Trophoblast cell (in vitro differentiated cells and primary cell): ENCODE results near the gene CRADD.

Experiments
- DNase-seq, 2 donors: peaks; one replicate each; pipeline ENCODE4 v3.0.0-alpha.2; 2016
- H2AFZ ChIP-seq: 2 replicates; pipeline ENCODE4 v1.6.1; 2013; ENCODE audit warnings: low read length, moderate library complexity, mild to moderate bottlenecking; ENCODE audit not compliant: insufficient read depth, poor library complexity
- H2AK5ac ChIP-seq: 2 replicates; pipeline ENCODE4 v1.6.1; 2013; ENCODE audit warnings: mild to moderate bottlenecking, low read length
- H2BK120ac ChIP-seq: 2 replicates; pipeline ENCODE4 v1.6.1; 2013; ENCODE audit warnings: low read length, mild to moderate bottlenecking, moderate library complexity; ENCODE audit not compliant: insufficient read depth, poor library complexity
- H2BK12ac ChIP-seq: 2 replicates; pipeline ENCODE4 v1.6.1; 2013; ENCODE audit warnings: mild to moderate bottlenecking, low read length, moderate library complexity
- H2BK5ac ChIP-seq: 2 replicates; pipeline ENCODE4 v1.6.1; 2013; ENCODE audit warnings: low read length, low read depth, moderate library complexity, mild to moderate bottlenecking; ENCODE audit not compliant: poor library complexity
- H3K14ac ChIP-seq: 2 replicates; pipeline ENCODE4 v1.6.1; 2013; ENCODE audit warnings: mild to moderate bottlenecking, low read length
- H3K18ac ChIP-seq: 2 replicates; pipeline ENCODE4 v1.6.1; 2013; ENCODE audit warnings: mild to moderate bottlenecking, low read length
- H3K23ac ChIP-seq: 2 replicates; pipeline ENCODE4 v1.6.1; 2013; ENCODE audit warnings: low read length
- H3K27ac ChIP-seq: 2 replicates; pipeline ENCODE4 v1.5.1; 2013; ENCODE audit warnings: low read depth, mild to moderate bottlenecking, inconsistent platforms, low read length, moderate library complexity
- H3K27me3 ChIP-seq: 2 replicates; pipeline ENCODE4 v1.6.1; 2013; ENCODE audit warnings: inconsistent platforms, mild to moderate bottlenecking, low read length, moderate library complexity; ENCODE audit not compliant: insufficient read depth
- H3K36me3 ChIP-seq, 2 experiments: 1 replicate in 1 of 2; 2 replicates in 1 of 2; pipeline ENCODE4 v1.6.1; 2013; ENCODE audit warnings: low read length in 2 of 2, mild to moderate bottlenecking in 2 of 2, moderate library complexity in 1 of 2; ENCODE audit not compliant: insufficient read depth in 2 of 2, control insufficient read depth in 1 of 2
- H3K4ac ChIP-seq: 2 replicates; pipeline ENCODE4 v1.6.1; 2013; ENCODE audit warnings: low read depth, mild to moderate bottlenecking, low read length, moderate library complexity
- H3K4me1 ChIP-seq, 2 experiments: 1 replicate in 1 of 2; 2 replicates in 1 of 2; pipeline ENCODE4 v1.6.1; 2013; ENCODE audit warnings: low read length in 2 of 2, mild to moderate bottlenecking in 2 of 2, moderate library complexity in 1 of 2; ENCODE audit not compliant: insufficient read depth in 2 of 2, control insufficient read depth in 1 of 2
- H3K4me2 ChIP-seq: 2 replicates; pipeline ENCODE4 v1.6.1; 2013; ENCODE audit warnings: inconsistent platforms, mild to moderate bottlenecking, low read length, moderate library complexity
- H3K4me3 ChIP-seq: 2 replicates; pipeline ENCODE4 v1.5.1; 2013; ENCODE audit warnings: mild to moderate bottlenecking, low read depth, low read length, inconsistent platforms
- H3K79me1 ChIP-seq: one replicate; pipeline ENCODE4 v1.6.1; 2013; ENCODE audit warnings: low read length
- H3K79me2 ChIP-seq: 2 replicates; pipeline ENCODE4 v1.6.1; 2013; ENCODE audit warnings: low read length, mild to moderate bottlenecking; ENCODE audit not compliant: control insufficient read depth, insufficient read depth, poor library complexity
- H3K9ac ChIP-seq: 2 replicates; pipeline ENCODE4 v1.6.1; 2013; ENCODE audit warnings: mild to moderate bottlenecking, low read length
- H3K9me3 ChIP-seq: 2 replicates; pipeline ENCODE4 v1.6.1; 2013; ENCODE audit warnings: low read depth, mild to moderate bottlenecking, control low read depth, inconsistent platforms, low read length; ENCODE audit not compliant: insufficient read depth
- H4K12ac ChIP-seq: 2 replicates; pipeline ENCODE4 v1.6.1; 2013; ENCODE audit warnings: low read depth, mild to moderate bottlenecking, low read length, moderate library complexity
- H4K8ac ChIP-seq: 2 replicates; pipeline ENCODE4 v1.6.1; 2013; ENCODE audit warnings: low read depth, mild to moderate bottlenecking, low read length, moderate library complexity
- H4K91ac ChIP-seq: one replicate; pipeline ENCODE4 v1.6.1; 2013; ENCODE audit warnings: low read depth, mild to moderate bottlenecking, low read length, moderate library complexity
- WGBS: extraction: QIAGEN DNeasy Blood & Tissue Kit; methylation state at CpG from one replicate; pipeline ENCODE4 v1.1.7; 2013; ENCODE audit warnings: missing lambda C conversion rate; ENCODE audit not compliant: insufficient read length, insufficient coverage; ENCODE audit errors: extremely low coverage; 5-methylcytosine and 5-hydroxymethylcytosine counted together

Gene CRADD

DNA sequence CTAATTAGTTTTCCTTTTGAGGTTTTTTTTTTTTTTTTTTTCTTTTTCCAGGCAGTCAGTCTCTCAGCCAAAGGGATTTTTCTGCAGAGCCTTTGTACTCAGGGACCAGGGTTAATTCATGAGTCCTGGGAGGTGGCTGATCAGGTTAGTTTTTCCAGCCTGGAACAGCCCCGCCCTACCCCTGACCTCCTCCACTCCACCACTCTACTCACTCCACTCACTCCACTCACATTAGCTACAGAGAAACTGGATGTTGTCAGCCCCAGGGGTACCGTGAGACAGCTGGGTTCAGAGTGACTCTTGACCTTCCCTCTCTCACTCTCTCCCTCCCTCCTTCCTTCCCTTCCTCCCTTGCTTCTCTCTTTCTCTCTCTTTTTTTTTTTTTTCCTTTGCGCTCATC is 161.0 kb downstream of the CRADD start:
- Histone ChIP-seq H3K4ac (no peak overlapping the region), H3K23ac (no peak overlapping the region), H2AFZ (no peak overlapping the region), H3K9ac (no peak overlapping the region), H4K91ac (no peak overlapping the region), H2BK12ac (no peak overlapping the region), H3K27ac (no peak overlapping the region), H4K8ac (no peak overlapping the region), H2BK120ac (no peak overlapping the region), H3K79me2 (no peaks in the 10 kb centered on the region), H3K9me3 (no peaks in the 10 kb centered on the region), H2BK5ac (no peak overlapping the region), H3K36me3 (no peaks in the 10 kb centered on the region), H3K18ac (no peak overlapping the region), H3K79me1 (no peaks in the 10 kb centered on the region), H3K4me1 (peaks cover 4% of the 10 kb centered on the region in 2 experiments), H2AK5ac (no peak overlapping the region), H3K4me2 (no peak overlapping the region), H3K14ac (no peak overlapping the region), H4K12ac (no peak overlapping the region), H3K4me3 (no peak overlapping the region), H3K27me3 (no peaks in the 10 kb centered on the region)
- WGBS = no CpG with 5 or more reads among the region's 3 CpGs
- DNase-seq = no peak

DNA sequence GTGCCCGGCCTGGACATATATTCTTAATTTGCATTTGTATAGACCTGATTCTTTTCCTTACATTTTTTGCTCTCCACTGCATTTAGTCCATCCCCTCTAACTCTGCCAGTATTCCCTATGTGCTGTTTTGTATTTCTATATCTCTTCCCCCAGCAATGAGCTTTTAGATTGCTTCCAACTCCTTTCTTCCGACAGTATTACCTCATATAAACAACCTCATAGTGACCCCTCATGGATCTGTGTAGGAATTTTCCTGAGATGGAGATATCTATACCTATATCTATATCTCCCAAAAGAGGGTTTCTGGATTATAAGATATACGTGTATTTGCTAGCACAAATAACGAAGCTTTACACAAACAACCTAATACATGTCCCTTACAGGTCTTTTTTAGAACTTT is 161.9 kb downstream of the CRADD start:
- H4K12ac ChIP-seq = no peak overlapping the region
- H4K8ac ChIP-seq = no peak overlapping the region
- H2AFZ ChIP-seq = no peak overlapping the region
- H3K4me3 ChIP-seq = no peak overlapping the region
- H3K14ac ChIP-seq = no peak overlapping the region
- H3K79me1 ChIP-seq = no peaks in the 10 kb centered on the region
- WGBS = no CpG with 5 or more reads among the region's 4 CpGs
- no peaks in the 10 kb centered on the region for H3K36me3 ChIP-seq
- DNase-seq = no peak
- no peak overlapping the region for H4K91ac ChIP-seq
- no peaks in the 10 kb centered on the region for H3K27me3 ChIP-seq
- no peak overlapping the region for H2BK120ac ChIP-seq
- peaks cover 4% of the 10 kb centered on the region in 2 experiments for H3K4me1 ChIP-seq
- no peak overlapping the region for H2BK12ac ChIP-seq
- no peak overlapping the region for H2BK5ac ChIP-seq
- H3K9me3 ChIP-seq = no peaks in the 10 kb centered on the region
- H3K27ac ChIP-seq = no peak overlapping the region
- H3K4me2 ChIP-seq = no peak overlapping the region
- no peak overlapping the region for H3K18ac ChIP-seq
- H3K23ac ChIP-seq = no peak overlapping the region
- H3K4ac ChIP-seq = no peak overlapping the region
- H2AK5ac ChIP-seq = no peak overlapping the region
- H3K9ac ChIP-seq = no peak overlapping the region
- H3K79me2 ChIP-seq = no peaks in the 10 kb centered on the region

DNA sequence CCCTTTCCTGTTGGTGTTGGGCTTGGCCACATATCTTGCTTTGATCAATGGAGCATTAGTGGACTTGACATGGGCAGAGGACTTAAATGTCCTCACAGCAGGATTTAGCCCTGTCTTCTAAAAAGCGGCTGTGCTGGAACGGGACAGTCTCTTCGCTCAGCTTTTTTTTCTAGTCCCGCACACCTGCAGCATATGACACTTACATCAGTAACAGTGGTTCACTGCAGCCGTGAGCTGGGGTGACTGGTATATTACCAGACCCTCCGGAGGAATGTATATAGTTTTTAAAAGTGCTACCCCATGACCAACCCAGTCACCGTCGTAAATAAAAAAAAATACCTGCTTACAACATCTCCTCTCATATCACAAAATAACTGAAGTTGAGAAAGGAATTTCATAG is 164.5 kb downstream of the CRADD start:
- no peak overlapping the region for H4K8ac ChIP-seq
- no peak overlapping the region for H4K12ac ChIP-seq
- no peak overlapping the region for H3K4me3 ChIP-seq
- no peak overlapping the region for H3K18ac ChIP-seq
- H4K91ac ChIP-seq = no peak overlapping the region
- no peak overlapping the region for H3K23ac ChIP-seq
- no peak for DNase-seq
- no peaks in the 10 kb centered on the region for H3K27me3 ChIP-seq
- H3K79me2 ChIP-seq = no peaks in the 10 kb centered on the region
- H2BK12ac ChIP-seq = no peak overlapping the region
- H3K9ac ChIP-seq = no peak overlapping the region
- H2BK5ac ChIP-seq = no peak overlapping the region
- H3K9me3 ChIP-seq = no peaks in the 10 kb centered on the region
- H3K14ac ChIP-seq = no peak overlapping the region
- no peaks in the 10 kb centered on the region for H3K36me3 ChIP-seq
- no peak overlapping the region for H3K4me2 ChIP-seq
- H3K79me1 ChIP-seq = no peaks in the 10 kb centered on the region
- no peak overlapping the region for H3K4ac ChIP-seq
- H2AFZ ChIP-seq = no peak overlapping the region
- H3K4me1 ChIP-seq = peaks cover 2 to 3% of the 10 kb centered on the region in 2 experiments
- no CpG with 5 or more reads among the region's 8 CpGs for WGBS
- no peak overlapping the region for H3K27ac ChIP-seq
- H2AK5ac ChIP-seq = no peak overlapping the region
- H2BK120ac ChIP-seq = no peak overlapping the region

DNA sequence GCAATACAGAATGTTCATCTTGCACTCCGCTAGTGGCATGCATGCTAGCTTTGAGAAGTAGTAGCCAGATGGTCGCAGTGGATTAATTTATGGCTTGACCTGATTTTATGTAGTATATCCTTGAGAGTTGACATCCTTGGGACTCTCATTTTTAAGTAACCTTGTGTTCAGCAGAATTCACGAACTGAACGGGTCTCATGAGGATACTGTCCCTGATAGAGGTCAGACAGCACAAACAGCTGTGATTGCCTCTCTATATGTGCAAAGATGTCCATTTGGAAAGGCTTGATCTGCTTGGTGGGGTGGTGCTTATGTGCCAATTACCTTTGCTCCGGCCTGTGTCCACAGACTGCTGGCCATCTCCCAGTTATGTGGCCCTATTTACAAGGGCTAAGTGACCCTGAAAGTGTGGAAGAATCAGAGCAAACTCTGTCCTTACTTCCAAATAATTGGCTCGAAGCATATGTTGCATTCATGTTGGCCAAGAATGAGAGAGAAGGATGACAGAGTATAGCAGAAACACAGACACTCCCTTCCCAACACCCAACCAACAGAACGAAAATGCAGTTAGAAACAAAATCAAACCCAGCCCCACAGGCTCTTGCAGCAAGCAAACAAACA is 167.1 kb downstream of the CRADD start:
- Histone ChIP-seq H4K12ac (no peak overlapping the region), H3K23ac (no peak overlapping the region), H3K14ac (no peak overlapping the region), H4K91ac (no peak overlapping the region), H3K36me3 (no peaks in the 10 kb centered on the region), H3K9ac (no peak overlapping the region), H3K79me1 (no peaks in the 10 kb centered on the region), H3K18ac (no peak overlapping the region), H3K9me3 (no peaks in the 10 kb centered on the region), H2BK120ac (no peak overlapping the region), H2AK5ac (no peak overlapping the region), H3K27me3 (no peaks in the 10 kb centered on the region), H3K4ac (no peak overlapping the region), H2BK12ac (no peak overlapping the region), H2BK5ac (no peak overlapping the region), H3K4me3 (no peak overlapping the region), H3K79me2 (no peaks in the 10 kb centered on the region), H3K27ac (no peak overlapping the region), H3K4me1 (no peaks in the 10 kb centered on the region), H2AFZ (no peak overlapping the region), H4K8ac (no peak overlapping the region), H3K4me2 (no peak overlapping the region)
- whole genome bisulfite sequencing = no CpG with 5 or more reads among the region's 7 CpGs
- no peak for DNase-seq
